Sigmoid colon (tissue), 4 donors: ENCODE measurements around the gene ILKAP.

Experiments
- POLR2A ChIP-seq, 2 donors: fragments of 450-650 bp; IDR thresholded peaks; one replicate each; pipeline ENCODE4 v1.6.1; 2016; ENCODE audit warnings: antibody characterized with exemption in 2 of 2, mild to moderate bottlenecking in 2 of 2, moderate library complexity in 2 of 2
- POLR2AphosphoS5 ChIP-seq, 4 donors: sonication (generic); formaldehyde crosslinking; IDR thresholded peaks; one replicate each; pipeline ENCODE4 v1.6.1; 2017; ENCODE audit warnings: antibody characterized with exemption in 4 of 4
- TF ChIP-seq, protein P1 (sequence below), 4 experiments: fragments of 450-650 bp in 3 of 4; fragments of 200-600 bp in 1 of 4; IDR thresholded peaks; one replicate each; pipeline ENCODE4 v1.5.1; 2016 to 2019; ENCODE audit warnings: antibody characterized with exemption in 4 of 4, mild to moderate bottlenecking in 3 of 4, moderate library complexity in 2 of 4

DNA sequence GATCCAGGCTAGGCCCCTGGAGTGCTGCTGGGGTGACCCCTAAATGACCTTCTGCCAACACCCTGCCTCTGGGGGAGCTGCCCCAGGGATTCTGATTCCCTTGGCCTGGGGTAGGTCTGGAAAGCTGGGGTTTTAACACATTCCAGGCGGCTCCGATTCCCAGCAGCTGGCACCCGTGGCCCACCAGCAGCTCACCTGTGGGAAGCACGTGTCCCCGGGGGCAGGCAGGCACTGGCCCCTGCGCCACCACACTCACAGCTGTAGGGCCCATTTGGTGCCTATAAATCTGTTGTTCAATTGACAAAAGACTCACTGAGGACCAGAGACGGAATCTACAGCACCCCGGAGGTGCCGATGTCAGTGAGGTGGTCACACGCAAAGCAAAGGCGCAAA, 69.1 kb downstream of the ILKAP start:
- TF ChIP-seq POLR2A (IDR thresholded peaks at IDR 0.05) = no peak
- TF ChIP-seq, protein P1, sequence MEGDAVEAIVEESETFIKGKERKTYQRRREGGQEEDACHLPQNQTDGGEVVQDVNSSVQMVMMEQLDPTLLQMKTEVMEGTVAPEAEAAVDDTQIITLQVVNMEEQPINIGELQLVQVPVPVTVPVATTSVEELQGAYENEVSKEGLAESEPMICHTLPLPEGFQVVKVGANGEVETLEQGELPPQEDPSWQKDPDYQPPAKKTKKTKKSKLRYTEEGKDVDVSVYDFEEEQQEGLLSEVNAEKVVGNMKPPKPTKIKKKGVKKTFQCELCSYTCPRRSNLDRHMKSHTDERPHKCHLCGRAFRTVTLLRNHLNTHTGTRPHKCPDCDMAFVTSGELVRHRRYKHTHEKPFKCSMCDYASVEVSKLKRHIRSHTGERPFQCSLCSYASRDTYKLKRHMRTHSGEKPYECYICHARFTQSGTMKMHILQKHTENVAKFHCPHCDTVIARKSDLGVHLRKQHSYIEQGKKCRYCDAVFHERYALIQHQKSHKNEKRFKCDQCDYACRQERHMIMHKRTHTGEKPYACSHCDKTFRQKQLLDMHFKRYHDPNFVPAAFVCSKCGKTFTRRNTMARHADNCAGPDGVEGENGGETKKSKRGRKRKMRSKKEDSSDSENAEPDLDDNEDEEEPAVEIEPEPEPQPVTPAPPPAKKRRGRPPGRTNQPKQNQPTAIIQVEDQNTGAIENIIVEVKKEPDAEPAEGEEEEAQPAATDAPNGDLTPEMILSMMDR (IDR thresholded peaks at IDR 0.05) = no peak
- TF ChIP-seq POLR2AphosphoS5 (IDR thresholded peaks at IDR 0.05) = no peak
